WI38 (cell line): ENCODE data around the gene GAS2L3.
"Not testable (repeated sequence)": the region's sequence is repeated elsewhere in the genome, so short reads cannot be mapped to it uniquely, and the experiment has no call there.

ENCODE experiments used
- H3K4me3 ChIP-seq: 2 replicates; pipeline ENCODE4 v1.5.1; 2011; ENCODE audit warnings: low read depth, mild to moderate bottlenecking, control low read depth, low read length
- CTCF ChIP-seq: IDR thresholded peaks from 2 replicates; pipeline ENCODE4 v1.5.1; 2012; ENCODE audit warnings: low read depth, mild to moderate bottlenecking, control low read depth, low read length

Gene GAS2L3

GRCh38 chr12:100576331-100577036 is 3.0 kb downstream of the GAS2L3 start:
- no peak overlapping the region for H3K4me3 ChIP-seq
- no peak for TF ChIP-seq CTCF

- no peak overlapping the region for H3K4me3 ChIP-seq
- TF ChIP-seq CTCF: no peak
These were observed 5.4 kb downstream of the GAS2L3 start for GRCh38 chr12:100578923-100579322.

- no peak for TF ChIP-seq CTCF
- no peak overlapping the region for H3K4me3 ChIP-seq
These were observed 6.4 kb downstream of the GAS2L3 start for GRCh38 chr12:100579844-100580243.

GRCh38 chr12:100584256-100584655 is 10.8 kb downstream of the GAS2L3 start:
- no peak overlapping the region for H3K4me3 ChIP-seq
- no peak for TF ChIP-seq CTCF

GRCh38 chr12:100591979-100592378 is 18.5 kb downstream of the GAS2L3 start:
- TF ChIP-seq CTCF: no peak
- H3K4me3 ChIP-seq: no peak overlapping the region

- no peak for TF ChIP-seq CTCF
- H3K4me3 ChIP-seq: peak overlapping the region; percentile 21
These were observed 20.0 kb downstream of the GAS2L3 start for GRCh38 chr12:100593490-100593889.

- H3K4me3 ChIP-seq: no peak overlapping the region
- no peak for TF ChIP-seq CTCF
These were observed 28.1 kb downstream of the GAS2L3 start for GRCh38 chr12:100601626-100602025.

GRCh38 chr12:100602997-100603396 is 29.5 kb downstream of the GAS2L3 start:
- H3K4me3 ChIP-seq: not testable (repeated sequence)
